Right ventricle myocardium superior (tissue), 1 donor: Measurements from ENCODE around the gene STAT5B. TPM values are rescaled to one million over a fixed set of nuclear protein-coding genes. Genes with fewer than 3 reads are reported as not detected.
"Not testable (repeated sequence)": the region's sequence is repeated elsewhere in the genome, so short reads cannot be mapped to it uniquely, and the experiment has no call there.

Experiments used
- ATAC-seq: fragments of 200-7000 bp; cut with Tn5 transposase; one replicate; pipeline ENCODE4 v1.9.1; 2020; ENCODE audit warnings: mild to moderate bottlenecking; ENCODE audit not compliant: poor library complexity
- DNase-seq: peaks from one replicate; pipeline ENCODE4 v3.0.0-alpha.2; 2020
- intact Hi-C: fragments of 100-400 bp; cut with DNase I; formaldehyde crosslinking; loops from one replicate; pipeline ENCODE4 v1.11.2; 2022
- total RNA-seq: library from RNA; stranded (reverse); fragmentation: NEBNext Ultra II Directional; extraction: Animal tissue kit (Norgen Biotek cat#: 25700); gene quantifications from one replicate; pipeline ENCODE4 v1.2.1, GENCODE V29; 2021
- donor health status: DM: no; HTN: yes; CAD: no; lungs with severe emphysema.

The STAT5B gene
- total RNA-seq, 1 donor from 2014 or later = 30.0 TPM

- DNase-seq (no peak), ATAC-seq (no peak)
- intact Hi-C loops = no loop called here
Measured at GRCh38 chr17:42273474-42274252, 2.5 kb downstream of the STAT5B start.

- ATAC-seq = no peak
- intact Hi-C loops = no loop called here
- DNase-seq = no peak
Measured at GRCh38 chr17:42272162-42272907, 3.9 kb downstream of the STAT5B start.

GRCh38 chr17:42271779-42272035 is 4.5 kb downstream of the STAT5B start:
- intact Hi-C loops = no loop called here
- no peak for ATAC-seq
- no peak for DNase-seq

GRCh38 chr17:42271006-42271778 is 5.0 kb downstream of the STAT5B start:
- no peak for DNase-seq
- intact Hi-C loops = no loop called here
- ATAC-seq = no peak

- ATAC-seq (no peak), DNase-seq (no peak)
- intact Hi-C loops = no loop called here
Measured at GRCh38 chr17:42270596-42270995, 5.6 kb downstream of the STAT5B start.

- intact Hi-C loops = no loop called here
- ATAC-seq (no peak), DNase-seq (no peak)
Measured at GRCh38 chr17:42270170-42270535, 6.0 kb downstream of the STAT5B start.

GRCh38 chr17:42268236-42268635 is 8.0 kb downstream of the STAT5B start:
- ATAC-seq (no peak), DNase-seq (no peak)
- intact Hi-C loops = no loop called here

GRCh38 chr17:42266918-42267766 is 9.0 kb downstream of the STAT5B start:
- ATAC-seq (no peak), DNase-seq (no peak)
- intact Hi-C loops = no loop called here

GRCh38 chr17:42266462-42266861 is 9.7 kb downstream of the STAT5B start:
- no peak for DNase-seq
- ATAC-seq = no peak
- intact Hi-C loops = no loop called here

- ATAC-seq, DNase-seq, intact Hi-C loops: not testable (repeated sequence)
Measured at GRCh38 chr17:42264366-42264765, 11.8 kb downstream of the STAT5B start.

GRCh38 chr17:42260318-42260717 is 15.9 kb downstream of the STAT5B start:
- ATAC-seq (no peak), DNase-seq (no peak)
- intact Hi-C loops = no loop called here

- DNase-seq (no peak), ATAC-seq (no peak)
- intact Hi-C loops = no loop called here
Measured at GRCh38 chr17:42255445-42255844, 20.7 kb downstream of the STAT5B start.

- no peak for ATAC-seq
- no peak for DNase-seq
- intact Hi-C loops = no loop called here
Measured at GRCh38 chr17:42253578-42253977, 22.6 kb downstream of the STAT5B start.

- intact Hi-C loops = no loop called here
- DNase-seq (no peak), ATAC-seq (no peak)
Measured at GRCh38 chr17:42252597-42253550, 23.3 kb downstream of the STAT5B start.

GRCh38 chr17:42251115-42251514 is 25.1 kb downstream of the STAT5B start:
- ATAC-seq (no peak), DNase-seq (no peak)
- intact Hi-C loops = no loop called here

GRCh38 chr17:42249681-42250446 is 26.3 kb downstream of the STAT5B start:
- ATAC-seq (no peak), DNase-seq (no peak)
- intact Hi-C loops = no loop called here
